Gastroesophageal sphincter (tissue), 4 donors: ENCODE results near the gene MAPK8IP2. TPM values are rescaled to one million over a fixed set of nuclear protein-coding genes. Genes with fewer than 3 reads are reported as not detected.

Experiments used
- ATAC-seq: fragments of 150-250 bp; one replicate; pipeline ENCODE4 v1.9.1; 2016; ENCODE audit warnings: mild to moderate bottlenecking, moderate library complexity
- H3K27ac ChIP-seq, 4 donors: fragments of 200-600 bp; sonication (generic) in 3 of 4; 1 replicate in 3 of 4; 2 replicates in 1 of 4; pipeline ENCODE4 v1.5.1; 2016 to 2019
- H3K27me3 ChIP-seq: fragments of 200-600 bp; sonication (generic); one replicate; pipeline ENCODE4 v1.5.1; 2019
- H3K36me3 ChIP-seq, 2 donors: fragments of 200-600 bp; sonication (generic); one replicate each; pipeline ENCODE4 v1.5.1; 2019; ENCODE audit warnings: control low read depth in 1 of 2
- H3K4me1 ChIP-seq, 3 donors: fragments of 200-600 bp; sonication (generic); 1 replicate in 2 of 3; 2 replicates in 1 of 3; pipeline ENCODE4 v1.5.1; 2016 to 2019; ENCODE audit warnings: control low read depth in 2 of 3
- H3K4me3 ChIP-seq, 2 donors: fragments of 200-600 bp; sonication (generic); one replicate each; pipeline ENCODE4 v1.5.1; 2019; ENCODE audit warnings: mild to moderate bottlenecking in 1 of 2, moderate library complexity in 1 of 2
- H3K9me3 ChIP-seq, 3 donors: fragments of 200-600 bp; sonication (generic); one replicate each; pipeline ENCODE4 v1.5.1; 2017 to 2019; ENCODE audit warnings: control low read depth in 2 of 3
- EP300 ChIP-seq: sonication (generic); formaldehyde crosslinking; IDR thresholded peaks from one replicate; pipeline ENCODE4 v1.6.1; 2017; ENCODE audit warnings: antibody characterized with exemption, mild to moderate bottlenecking
- POLR2A ChIP-seq, 2 donors: fragments of 450-650 bp; IDR thresholded peaks; one replicate each; pipeline ENCODE4 v1.6.1; 2017; ENCODE audit warnings: antibody characterized with exemption in 2 of 2, mild to moderate bottlenecking in 2 of 2, moderate library complexity in 1 of 2
- POLR2AphosphoS5 ChIP-seq: sonication (generic); formaldehyde crosslinking; IDR thresholded peaks from one replicate; pipeline ENCODE4 v1.6.1; 2017; ENCODE audit warnings: antibody characterized with exemption
- WGBS, 2 donors: methylation state at CpG; one replicate each; pipeline ENCODE4 v1.1.5; 2018; ENCODE audit warnings: low coverage in 1 of 2; 5-methylcytosine and 5-hydroxymethylcytosine counted together
- total RNA-seq, 4 donors: library from RNA; depleted of rRNA; stranded (reverse); fragments of >200 nt; gene quantifications; one replicate each; pipeline ENCODE4 v1.1.0, GENCODE V29; 2016
- TF ChIP-seq, protein P1 (sequence below), 4 experiments: fragments of 200-600 bp in 2 of 4; fragments of 450-650 bp in 2 of 4; sonication (generic) in 1 of 4; IDR thresholded peaks; one replicate each; pipeline ENCODE4 v1.5.1; 2017 to 2019; ENCODE audit warnings: antibody characterized with exemption in 4 of 4, mild to moderate bottlenecking in 2 of 4, moderate library complexity in 2 of 4

MAPK8IP2 gene
- total RNA-seq, 4 donors from 2014 or later: 0.93 to 3.7 (median 2.3) TPM

DNA sequence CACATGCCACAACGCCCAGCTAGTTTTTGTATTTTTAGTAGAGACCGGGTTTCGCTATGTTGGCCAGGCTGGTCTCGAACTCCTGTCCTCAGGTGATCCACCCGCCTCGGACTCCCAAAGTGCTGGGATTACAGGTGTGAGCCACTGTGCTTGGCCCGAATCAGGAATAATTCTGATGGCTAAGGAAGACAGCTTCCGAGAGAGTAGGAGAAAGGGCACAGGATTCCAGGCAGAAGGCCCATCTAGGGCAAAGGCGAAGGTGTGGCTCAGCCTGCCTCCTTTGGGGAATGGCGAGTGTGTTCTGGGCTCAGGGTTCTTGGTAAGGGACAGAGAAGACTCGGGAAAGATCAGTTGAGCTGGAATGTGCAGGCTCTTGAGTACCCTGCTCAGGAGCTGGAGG, 36.3 kb upstream of the MAPK8IP2 start:
- WGBS, 2 donors: 74 to 80% methylated on average over 2 to 3 of the region's 11 CpGs
- ATAC-seq: no peak
- Histone ChIP-seq H3K36me3 (peaks cover 0 to 20% of the 10 kb centered on the region in 2 donors), H3K27ac (peak overlapping the region in 1 of 4 donors; percentile 68), H3K27me3 (no peaks in the 10 kb centered on the region), H3K4me3 (no peak overlapping the region), H3K4me1 (peaks cover 0 to 22% (median 7%) of the 10 kb centered on the region in 3 donors), H3K9me3 (no peaks in the 10 kb centered on the region)
- no peak for TF ChIP-seq POLR2A (IDR thresholded peaks at IDR 0.05)
- TF ChIP-seq, protein P1, sequence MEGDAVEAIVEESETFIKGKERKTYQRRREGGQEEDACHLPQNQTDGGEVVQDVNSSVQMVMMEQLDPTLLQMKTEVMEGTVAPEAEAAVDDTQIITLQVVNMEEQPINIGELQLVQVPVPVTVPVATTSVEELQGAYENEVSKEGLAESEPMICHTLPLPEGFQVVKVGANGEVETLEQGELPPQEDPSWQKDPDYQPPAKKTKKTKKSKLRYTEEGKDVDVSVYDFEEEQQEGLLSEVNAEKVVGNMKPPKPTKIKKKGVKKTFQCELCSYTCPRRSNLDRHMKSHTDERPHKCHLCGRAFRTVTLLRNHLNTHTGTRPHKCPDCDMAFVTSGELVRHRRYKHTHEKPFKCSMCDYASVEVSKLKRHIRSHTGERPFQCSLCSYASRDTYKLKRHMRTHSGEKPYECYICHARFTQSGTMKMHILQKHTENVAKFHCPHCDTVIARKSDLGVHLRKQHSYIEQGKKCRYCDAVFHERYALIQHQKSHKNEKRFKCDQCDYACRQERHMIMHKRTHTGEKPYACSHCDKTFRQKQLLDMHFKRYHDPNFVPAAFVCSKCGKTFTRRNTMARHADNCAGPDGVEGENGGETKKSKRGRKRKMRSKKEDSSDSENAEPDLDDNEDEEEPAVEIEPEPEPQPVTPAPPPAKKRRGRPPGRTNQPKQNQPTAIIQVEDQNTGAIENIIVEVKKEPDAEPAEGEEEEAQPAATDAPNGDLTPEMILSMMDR (IDR thresholded peaks at IDR 0.05): no peak
- TF ChIP-seq POLR2AphosphoS5: no peak
- TF ChIP-seq EP300: no peak

DNA sequence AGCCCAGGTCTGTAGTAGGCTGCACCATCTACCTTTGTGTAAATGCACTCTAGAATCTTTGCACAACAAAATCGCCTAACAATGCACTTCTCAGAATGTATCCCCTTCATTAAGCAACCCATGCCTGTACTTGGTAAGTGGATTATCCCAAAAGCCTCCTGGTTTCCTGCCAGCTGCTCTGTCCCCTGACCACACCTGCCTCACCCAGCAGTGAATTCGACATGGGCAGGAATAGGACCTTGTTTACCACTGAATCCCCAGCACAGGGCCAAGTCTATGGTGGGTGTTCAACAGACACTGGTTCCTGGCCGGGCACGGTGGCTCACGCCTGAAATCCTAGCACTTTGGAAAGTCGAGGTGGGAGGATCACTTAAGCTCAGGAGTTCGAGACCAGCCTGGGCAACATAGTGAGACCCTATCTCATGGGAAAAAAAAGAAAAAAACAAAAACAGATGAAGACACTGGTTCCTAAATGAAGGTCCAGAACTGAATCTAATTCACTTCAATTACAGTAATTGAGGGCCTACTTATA, 32.8 kb upstream of the MAPK8IP2 start:
- ATAC-seq: no peak
- Histone ChIP-seq H3K4me1 (peaks cover 0 to 18% (median 7%) of the 10 kb centered on the region in 3 donors), H3K9me3 (no peaks in the 10 kb centered on the region), H3K27me3 (no peaks in the 10 kb centered on the region), H3K4me3 (no peak overlapping the region), H3K27ac (no peak overlapping the region), H3K36me3 (peaks cover 0 to 55% of the 10 kb centered on the region in 2 donors)
- no peak for TF ChIP-seq POLR2A (IDR thresholded peaks at IDR 0.05)
- TF ChIP-seq EP300: no peak
- TF ChIP-seq, protein P1 (IDR thresholded peaks at IDR 0.05): no peak
- no peak for TF ChIP-seq POLR2AphosphoS5
- WGBS, 2 donors: 83 to 100% methylated on average over 1 to 2 of the region's 7 CpGs

DNA sequence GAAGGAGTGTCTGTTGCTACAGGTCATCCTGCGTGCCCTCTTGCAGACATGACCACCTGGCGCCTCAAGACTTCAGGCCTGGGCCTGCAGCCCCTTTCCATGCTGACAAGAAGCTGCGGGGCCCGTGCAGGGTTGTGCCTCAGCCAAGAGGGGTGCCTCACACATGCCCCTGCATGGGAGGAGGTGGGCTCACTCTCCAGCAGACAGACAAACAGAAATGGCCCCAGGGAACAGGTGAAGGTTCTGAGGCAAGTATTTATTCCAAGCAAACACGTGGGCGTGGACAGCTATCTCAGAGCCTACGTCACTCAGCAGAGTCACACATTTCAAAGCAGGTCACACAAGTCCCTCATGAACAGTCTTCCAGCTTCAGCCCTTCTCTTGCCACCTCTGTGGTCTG, 32.0 kb upstream of the MAPK8IP2 start:
- Histone ChIP-seq H3K4me3 (no peak overlapping the region), H3K27ac (no peak overlapping the region), H3K4me1 (peaks cover 0 to 9% (median 2%) of the 10 kb centered on the region in 3 donors), H3K36me3 (peaks cover 0 to 63% of the 10 kb centered on the region in 2 donors), H3K9me3 (no peaks in the 10 kb centered on the region), H3K27me3 (no peaks in the 10 kb centered on the region)
- 94 to 100% methylated on average over 3 to 4 of the region's 7 CpGs for WGBS, 2 donors
- TF ChIP-seq EP300: no peak
- ATAC-seq: no peak

DNA sequence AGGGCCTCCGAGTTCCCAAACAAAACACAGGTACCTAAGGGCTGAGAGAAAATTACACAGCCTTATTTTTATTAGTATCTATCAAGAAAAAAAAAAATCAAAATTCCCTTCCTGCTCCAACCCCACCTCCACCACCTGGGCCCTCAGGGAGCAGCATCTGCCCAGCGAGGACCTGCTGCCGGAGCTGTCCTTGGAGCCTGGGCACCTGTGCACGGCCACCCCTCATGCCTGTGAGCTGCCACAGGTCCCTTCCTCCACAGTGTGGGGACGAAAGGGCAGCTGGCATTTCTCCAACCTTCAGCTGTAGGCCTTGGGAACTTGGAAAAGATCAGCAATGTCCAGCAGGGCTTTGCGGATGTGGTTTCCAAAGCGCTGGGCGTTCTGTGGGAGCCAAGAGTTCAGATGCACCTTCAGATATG, 31.5 kb upstream of the MAPK8IP2 start:
- no peak for ATAC-seq
- 86% methylated on average over 1 of the region's 8 CpGs; no CpG with 5 or more reads in 1 of the 2 donors for WGBS, 2 donors
- H3K9me3 ChIP-seq: no peaks in the 10 kb centered on the region
- TF ChIP-seq POLR2AphosphoS5 (no peak), EP300 (no peak)
- TF ChIP-seq, protein P1 (IDR thresholded peaks at IDR 0.05): no peak
- H3K36me3 ChIP-seq: peaks cover 0 to 67% of the 10 kb centered on the region in 2 donors
- no peak overlapping the region for H3K4me3 ChIP-seq
- no peak overlapping the region for H3K27ac ChIP-seq
- H3K4me1 ChIP-seq: peaks cover 0 to 5% (median 0%) of the 10 kb centered on the region in 3 donors
- no peaks in the 10 kb centered on the region for H3K27me3 ChIP-seq

DNA sequence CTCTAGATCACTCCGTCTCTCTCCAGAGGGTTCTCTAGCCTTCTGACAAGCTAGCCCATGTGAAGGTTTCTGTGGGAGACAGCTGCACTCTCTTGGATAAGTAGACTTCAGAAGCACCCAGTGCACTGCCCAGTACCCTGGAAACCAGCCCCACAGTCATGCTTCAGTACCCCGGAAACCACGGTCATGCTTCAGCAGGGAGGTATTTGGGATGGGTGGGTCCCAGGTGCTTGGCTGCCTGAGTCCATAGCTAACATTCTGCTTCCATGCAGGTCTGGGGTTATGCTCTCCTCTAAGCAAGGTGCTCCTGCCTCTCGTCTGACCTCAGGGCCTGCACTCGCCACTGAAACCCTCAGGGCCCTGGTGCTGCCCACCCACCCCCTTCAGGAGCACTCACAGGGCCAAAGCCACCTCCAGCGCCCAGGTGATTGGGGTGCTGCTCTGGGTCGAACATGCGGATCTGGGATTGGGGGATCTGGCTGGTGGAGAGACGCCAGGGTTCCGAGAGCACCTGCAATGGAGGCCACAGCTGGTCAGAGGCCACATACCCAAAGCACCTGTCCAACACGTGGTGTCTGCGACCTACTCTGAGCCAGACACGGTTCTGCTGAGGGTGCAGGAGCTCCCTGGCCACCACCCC, 30.6 kb upstream of the MAPK8IP2 start:
- 50 to 68% methylated on average over 1 to 3 of the region's 13 CpGs for WGBS, 2 donors
- H3K9me3 ChIP-seq: no peaks in the 10 kb centered on the region
- no peaks in the 10 kb centered on the region for H3K27me3 ChIP-seq
- no peaks in the 10 kb centered on the region for H3K4me1 ChIP-seq
- ATAC-seq: no peak
- TF ChIP-seq EP300: no peak
- no peak for TF ChIP-seq POLR2A (IDR thresholded peaks at IDR 0.05)
- no peak overlapping the region for H3K4me3 ChIP-seq
- peaks cover 0 to 72% of the 10 kb centered on the region in 2 donors for H3K36me3 ChIP-seq
- no peak overlapping the region for H3K27ac ChIP-seq

DNA sequence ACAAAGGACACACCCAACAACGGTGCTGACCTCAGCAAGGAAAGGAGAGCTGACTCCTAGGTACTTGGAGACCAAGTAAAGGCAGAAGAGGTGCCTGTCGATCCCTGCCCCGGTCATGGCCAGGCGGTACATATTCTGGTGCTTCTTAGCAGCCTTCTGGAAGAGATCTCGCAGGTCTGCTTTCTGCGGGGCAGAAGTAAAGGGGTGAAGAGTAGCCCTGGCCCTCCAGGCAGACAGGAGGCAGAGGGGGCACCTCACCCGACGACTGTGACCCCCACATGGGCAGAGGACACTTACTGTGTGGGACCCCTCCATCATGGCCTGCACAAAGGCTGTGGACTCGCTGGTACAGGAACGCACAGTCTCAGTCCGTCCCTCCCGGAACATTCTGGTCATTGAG, 29.7 kb upstream of the MAPK8IP2 start:
- WGBS, 2 donors: 93 to 100% methylated on average over 1 to 3 of the region's 12 CpGs
- Histone ChIP-seq H3K27me3 (no peaks in the 10 kb centered on the region), H3K4me1 (no peaks in the 10 kb centered on the region), H3K27ac (no peak overlapping the region), H3K4me3 (no peak overlapping the region), H3K9me3 (no peaks in the 10 kb centered on the region), H3K36me3 (peaks cover 0 to 77% of the 10 kb centered on the region in 2 donors)
- TF ChIP-seq POLR2A (IDR thresholded peaks at IDR 0.05) (no peak), EP300 (no peak), POLR2AphosphoS5 (no peak)
- TF ChIP-seq, protein P1 (IDR thresholded peaks at IDR 0.05): no peak
- no peak for ATAC-seq
